Measurements from ENCODE around the gene EPHA1. TPM values are rescaled to one million over a fixed set of nuclear protein-coding genes. Genes with fewer than 3 reads are reported as not detected.

EPHA1 gene
- total and polyA plus RNA-seq, 2 of the 4 experiments (the other 2 are of a cell fraction) = 0.10 TPM; not detected in 1

- no peak overlapping the region for H3K18ac ChIP-seq (ENCODE audit: low read depth, low read length)
- H2BK5ac ChIP-seq (ENCODE audit: low read depth, low read length, poor library complexity, severe bottlenecking) = no peak overlapping the region
- BruUV-seq (replicated peaks) = no TSS peak
- H3K23ac ChIP-seq (ENCODE audit: low read depth, low read length) = no peak overlapping the region
- H3K9me3 ChIP-seq (ENCODE audit: control insufficient read depth, insufficient read depth, low read length) = no peaks in the 10 kb centered on the region
- H4K5ac ChIP-seq (ENCODE audit: low read depth, low read length) = no peak overlapping the region
- no peak overlapping the region for H3K4me3 ChIP-seq (ENCODE audit: insufficient read depth, low read depth, low read length)
- H3K4ac ChIP-seq (ENCODE audit: low read depth, low read length) = no peak overlapping the region
- H3K27me3 ChIP-seq (ENCODE audit: control insufficient read depth, insufficient read depth, low read length) = no peaks in the 10 kb centered on the region
- ChIA-PET CTCF (no interaction called here), POLR2A (ENCODE audit: unreplicated experiment) (no interaction called here)
- no peak overlapping the region for H3K9ac ChIP-seq (ENCODE audit: low read depth, low read length)
- H2AK5ac ChIP-seq (ENCODE audit: low read depth, low read length) = no peak overlapping the region
- H2AK9ac ChIP-seq (replicated peaks; ENCODE audit: low read depth, low read length, poor library complexity) = no peak overlapping the region
- intact Hi-C loops (cut with micrococcal nuclease) (loop anchor here (2.0 to 5.0 kb wide), 2 partner anchors 26 to 51 kb away; no protein-coding TSS in a partner anchor), in situ Hi-C loops (cut with MboI; ENCODE audit: low sequenced_read_pairs) (loop anchor here (25.0 kb wide), 1 partner anchor 419 kb away; no protein-coding TSS in a partner anchor), dilution Hi-C loops (cut with HindIII; ENCODE audit: low sequenced_read_pairs, unreplicated experiment) (no loop called here)
- ATAC-seq (ENCODE audit: low read depth) = no peak
- no peak overlapping the region for H3K4me2 ChIP-seq (ENCODE audit: low read depth, low read length)
- H4K91ac ChIP-seq (ENCODE audit: insufficient read depth, low read depth, low read length) = no peak overlapping the region
- no peak overlapping the region for H3K56ac ChIP-seq (ENCODE audit: extremely low read depth, insufficient read depth, low read length)
- no peak overlapping the region for H2AFZ ChIP-seq (replicated peaks; ENCODE audit: low read length, poor library complexity)
- WGBS, 2 experiments (ENCODE audit: extremely low coverage in 2 of 2, insufficient read length in 1 of 2) = no CpG with 5 or more reads among the region's 2 CpGs
- H4K8ac ChIP-seq (ENCODE audit: low read depth in 2 of 2, low read length in 2 of 2) = no peak overlapping the region
- no peak overlapping the region for H3K27ac ChIP-seq (ENCODE audit: insufficient read depth, low read length)
- peaks cover 6% of the 10 kb centered on the region for H3K4me1 ChIP-seq (ENCODE audit: control insufficient read depth, insufficient read depth, low read length)
- no peak for TF ChIP-seq MXI1 (IDR thresholded peaks at IDR 0.05; ENCODE audit: borderline replicate concordance, low read depth, low read length)
- no peak for TF ChIP-seq MAZ (IDR thresholded peaks at IDR 0.05; ENCODE audit: borderline replicate concordance, low read depth, low read length)
- no peak for TF ChIP-seq CHD1 (IDR thresholded peaks at IDR 0.05; ENCODE audit: low read depth, low read length)
- TF ChIP-seq USF2 (IDR thresholded peaks at IDR 0.05; ENCODE audit: low read depth, low read length) = no peak
- no peak for TF ChIP-seq BHLHE40 (IDR thresholded peaks at IDR 0.05; ENCODE audit: low read depth, low read length)
- no peak for TF ChIP-seq CEBPB (IDR thresholded peaks at IDR 0.05; ENCODE audit: low read depth, low read length)
- TF ChIP-seq RAD21 (IDR thresholded peaks at IDR 0.05; ENCODE audit: low read length) = no peak
- no peak for TF ChIP-seq ELK1 (IDR thresholded peaks at IDR 0.05; ENCODE audit: borderline replicate concordance, low read depth, low read length)
- TF ChIP-seq RFX5 (IDR thresholded peaks at IDR 0.05; ENCODE audit: low read depth, low read length) = no peak
- TF ChIP-seq NFE2L2 (IDR thresholded peaks at IDR 0.05; ENCODE audit: low read depth, low read length) = no peak
- no peak for TF ChIP-seq SMC3 (IDR thresholded peaks at IDR 0.05; ENCODE audit: low read depth, low read length)
- no peak for TF ChIP-seq CTCF (conservative IDR thresholded peaks at IDR 0.05; ENCODE audit: low read depth, low read length)
- no peak for TF ChIP-seq MAFK (IDR thresholded peaks at IDR 0.05; ENCODE audit: low read depth, low read length)
- TF ChIP-seq POLR2A (IDR thresholded peaks at IDR 0.05; ENCODE audit: low read depth, low read length) = no peak
- TF ChIP-seq RCOR1 (IDR thresholded peaks at IDR 0.05; ENCODE audit: insufficient replicate concordance, low read length) = no peak
- no peak for TF ChIP-seq FOS (IDR thresholded peaks at IDR 0.05; ENCODE audit: low read depth, low read length)
- H4K20me1 ChIP-seq (ENCODE audit: insufficient read depth, low read length) = no peaks in the 10 kb centered on the region
- no peaks in the 10 kb centered on the region for H3K36me3 ChIP-seq (ENCODE audit: control insufficient read depth, insufficient read depth, low read length)
- H3K14ac ChIP-seq (replicated peaks; ENCODE audit: low read depth, low read length) = no peak overlapping the region
- DNase-seq = no peak
- no peak overlapping the region for H2BK20ac ChIP-seq (ENCODE audit: low read depth, low read length)
- H2BK15ac ChIP-seq (ENCODE audit: low read depth, low read length) = no peak overlapping the region
- no peaks in the 10 kb centered on the region for H3K9me1 ChIP-seq (ENCODE audit: insufficient read depth, low read length)
- H3K79me1 ChIP-seq (ENCODE audit: low read depth in 1 of 2, low read length in 2 of 2) = no peaks in the 10 kb centered on the region
- no peak overlapping the region for H2BK120ac ChIP-seq (ENCODE audit: low read depth, low read length)
These were observed 22.5 kb upstream of the EPHA1 start for GRCh38 chr7:143431109-143431508.

Measured in IMR-90 (cell line).